GM13977 (cell line): Measurements from ENCODE around the gene CDH13.

Source experiments
- DNase-seq: peaks from one replicate; pipeline ENCODE4 v3.0.0; 2012; ENCODE audit warnings: low spot score
- CTCF ChIP-seq: IDR thresholded peaks from 2 replicates; pipeline ENCODE4 v1.5.1; 2012; ENCODE audit warnings: mild to moderate bottlenecking, control low read depth; ENCODE audit not compliant: insufficient read depth; ENCODE audit errors: extremely low read depth, missing control alignments
- in situ Hi-C: fragments of 300-500 bp; cut with MboI; formaldehyde crosslinking; loops from one replicate; pipeline ENCODE4 v1.12.0; 2022; ENCODE audit warnings: low sequenced_read_pairs, low pct_unique_long_range_greater_than_20kb, mixed read lengths, inconsistent platforms; ENCODE audit not compliant: unreplicated experiment

Gene CDH13

GRCh38 chr16:83599789-83600462, 973.2 kb downstream of the CDH13 start:
- TF ChIP-seq CTCF, result no peak
- in situ Hi-C loops, result no loop called here
- no peak for DNase-seq

GRCh38 chr16:83602761-83603722, 976.3 kb downstream of the CDH13 start:
- DNase-seq, result no peak
- in situ Hi-C loops, result no loop called here
- TF ChIP-seq CTCF, result no peak

- no peak for TF ChIP-seq CTCF
- DNase-seq, result no peak
- in situ Hi-C loops, result no loop called here
Measured at GRCh38 chr16:83603723-83604570, 977.2 kb downstream of the CDH13 start.

- in situ Hi-C loops, result no loop called here
- DNase-seq, result no peak
- no peak for TF ChIP-seq CTCF
Measured at GRCh38 chr16:83606486-83607030, 979.8 kb downstream of the CDH13 start.

GRCh38 chr16:83609178-83609577, 982.4 kb downstream of the CDH13 start:
- in situ Hi-C loops, result no loop called here
- TF ChIP-seq CTCF, result no peak
- DNase-seq, result no peak

- no peak for DNase-seq
- no peak for TF ChIP-seq CTCF
- in situ Hi-C loops, result no loop called here
Measured at GRCh38 chr16:83615141-83615952, 988.6 kb downstream of the CDH13 start.
